ENCODE data around the gene NUP62. TPM values are rescaled to one million over a fixed set of nuclear protein-coding genes. Genes with fewer than 3 reads are reported as not detected.

NUP62 gene
- total and polyA plus RNA-seq, 2 experiments from 2014 or later = 35.1 to 38.5 TPM

DNA sequence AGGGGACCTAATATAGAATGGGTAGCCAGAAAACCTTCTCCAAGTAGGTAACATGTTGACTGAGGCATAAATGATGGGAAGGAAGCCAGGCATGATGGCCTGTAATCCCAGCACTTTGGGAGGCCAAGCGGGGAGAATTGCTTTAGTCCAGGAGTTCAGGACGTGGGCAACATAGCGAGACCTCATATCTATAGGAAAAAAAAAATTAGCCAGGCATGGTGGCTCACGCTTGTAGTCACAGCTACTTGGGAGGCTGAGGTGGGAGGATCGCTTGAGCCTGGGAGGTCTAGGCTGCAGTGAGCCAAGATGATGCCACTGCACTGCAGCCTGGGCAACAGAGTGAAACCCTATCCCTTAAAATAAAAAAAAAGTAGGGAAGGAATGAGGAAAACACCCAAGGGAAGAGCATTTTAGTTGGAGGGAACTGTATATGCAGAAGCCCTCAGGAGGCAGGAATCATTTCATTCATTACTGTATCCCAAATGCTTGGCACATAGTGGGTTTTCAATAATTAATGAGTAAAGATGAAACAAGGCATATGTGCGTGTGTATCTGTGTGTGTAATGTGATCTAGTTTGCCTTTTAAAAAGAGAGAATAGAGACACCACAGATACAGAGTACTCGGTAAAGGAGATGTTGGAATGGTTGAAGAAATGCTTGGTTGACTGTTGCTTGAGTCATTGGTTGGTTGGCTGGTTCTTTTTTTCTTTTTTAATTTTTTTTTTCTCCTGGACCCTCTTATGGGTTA lies 2.2 kb upstream of the NUP62 start:
- H3K79me2 ChIP-seq (ENCODE audit: insufficient read depth) = peaks cover 27% of the 10 kb centered on the region
- 96 to 97% methylated on average over 7 of the region's 7 CpGs for WGBS, 2 experiments (ENCODE audit: low coverage in 1 of 2, low lambda C conversion rate in 2 of 2, missing lambda C conversion rate in 2 of 2)
- TF ChIP-seq EZH2phosphoT487 (IDR thresholded peaks at IDR 0.05; ENCODE audit: insufficient read depth, low read depth) (no peak), EZH2 (IDR thresholded peaks at IDR 0.05; ENCODE audit: insufficient read depth, poor library complexity, severe bottlenecking) (no peak)

DNA sequence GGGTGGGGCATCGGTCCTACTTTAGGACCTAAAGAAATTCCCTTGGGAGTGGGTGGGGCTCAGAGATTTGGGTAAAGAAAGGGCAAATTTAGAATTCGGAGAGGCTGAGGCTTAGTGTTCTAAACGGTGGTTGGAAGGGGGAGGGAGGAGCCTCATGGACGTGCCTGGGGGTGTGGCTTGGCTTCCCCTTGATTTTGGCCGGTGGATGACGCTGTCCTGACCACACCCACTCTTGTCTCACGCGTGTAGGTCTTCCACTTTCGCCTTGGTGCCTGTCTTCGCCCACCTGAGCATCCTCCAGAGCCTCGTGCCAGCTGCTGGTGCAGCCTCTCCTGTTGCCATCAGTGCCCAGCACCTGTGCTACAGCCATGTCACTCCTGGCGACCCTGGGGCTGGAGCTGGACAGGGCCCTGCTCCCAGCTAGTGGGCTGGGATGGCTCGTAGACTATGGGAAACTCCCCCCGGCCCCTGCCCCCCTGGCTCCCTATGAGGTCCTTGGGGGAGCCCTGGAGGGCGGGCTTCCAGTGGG lies 1.2 kb upstream of the NUP62 start:
- WGBS, 2 experiments (ENCODE audit: low coverage in 1 of 2, low lambda C conversion rate in 2 of 2, missing lambda C conversion rate in 2 of 2) = 53 to 55% methylated on average over 14 to 15 of the region's 15 CpGs
- H3F3A ChIP-seq (ENCODE audit: insufficient read depth) = peaks cover 12% of the 10 kb centered on the region
- peak overlapping the region; percentile 98 for H3K4me3 ChIP-seq
- no peak overlapping the region for H3K27ac ChIP-seq
- peak overlapping the region; percentile 93 for H2AFZ ChIP-seq
- no peaks in the 10 kb centered on the region for H3K9me3 ChIP-seq (ENCODE audit: low read depth)
- in situ Hi-C loops (cut with MboI) = loop anchor here (25.0 kb wide), 1 partner anchor 207 kb away; no protein-coding TSS in a partner anchor
- H3K9ac ChIP-seq = no peak overlapping the region
- H3K4me1 ChIP-seq (ENCODE audit: insufficient read depth) = peaks cover 7% of the 10 kb centered on the region; the same call in 1 of the 2 replicates
- H3K79me2 ChIP-seq (ENCODE audit: insufficient read depth) = peaks cover 36% of the 10 kb centered on the region
- DNase-seq = peak; percentile 56
- H3K9me2 ChIP-seq (ENCODE audit: insufficient read depth) = no peaks in the 10 kb centered on the region
- peaks cover 4% of the 10 kb centered on the region; the same call in 1 of the 2 replicates for H3K36me3 ChIP-seq (ENCODE audit: low read depth)
- TF ChIP-seq EZH2 (IDR thresholded peaks at IDR 0.05; ENCODE audit: insufficient read depth, poor library complexity, severe bottlenecking) = no peak
- no peak for TF ChIP-seq EZH2phosphoT487 (IDR thresholded peaks at IDR 0.05; ENCODE audit: insufficient read depth, low read depth)
- no peaks in the 10 kb centered on the region for H3K27me3 ChIP-seq (replicated peaks; ENCODE audit: insufficient read depth)
- H3K4me2 ChIP-seq (ENCODE audit: unreplicated experiment) = no peak overlapping the region
- no peaks in the 10 kb centered on the region for H4K20me1 ChIP-seq (ENCODE audit: insufficient read depth)

More for the DNA sequence above, 2.2 kb upstream of the NUP62 start:
- Histone ChIP-seq H3K27ac (no peak overlapping the region), H3K9ac (no peak overlapping the region), H2AFZ (no peak overlapping the region), H3K27me3 (replicated peaks; ENCODE audit: insufficient read depth) (no peaks in the 10 kb centered on the region), H3K4me1 (ENCODE audit: insufficient read depth) (peaks cover 7% of the 10 kb centered on the region; the same call in 1 of the 2 replicates), H4K20me1 (ENCODE audit: insufficient read depth) (no peaks in the 10 kb centered on the region), H3K36me3 (ENCODE audit: low read depth) (no peaks in the 10 kb centered on the region), H3K4me2 (ENCODE audit: unreplicated experiment) (no peak overlapping the region), H3F3A (ENCODE audit: insufficient read depth) (peaks cover 12% of the 10 kb centered on the region), H3K4me3 (no peak overlapping the region), H3K9me2 (ENCODE audit: insufficient read depth) (no peaks in the 10 kb centered on the region), H3K9me3 (ENCODE audit: low read depth) (no peaks in the 10 kb centered on the region)
- no peak for DNase-seq
- in situ Hi-C loops (cut with MboI) = loop anchor here (25.0 kb wide), 1 partner anchor 206 kb away; no protein-coding TSS in a partner anchor

DNA sequence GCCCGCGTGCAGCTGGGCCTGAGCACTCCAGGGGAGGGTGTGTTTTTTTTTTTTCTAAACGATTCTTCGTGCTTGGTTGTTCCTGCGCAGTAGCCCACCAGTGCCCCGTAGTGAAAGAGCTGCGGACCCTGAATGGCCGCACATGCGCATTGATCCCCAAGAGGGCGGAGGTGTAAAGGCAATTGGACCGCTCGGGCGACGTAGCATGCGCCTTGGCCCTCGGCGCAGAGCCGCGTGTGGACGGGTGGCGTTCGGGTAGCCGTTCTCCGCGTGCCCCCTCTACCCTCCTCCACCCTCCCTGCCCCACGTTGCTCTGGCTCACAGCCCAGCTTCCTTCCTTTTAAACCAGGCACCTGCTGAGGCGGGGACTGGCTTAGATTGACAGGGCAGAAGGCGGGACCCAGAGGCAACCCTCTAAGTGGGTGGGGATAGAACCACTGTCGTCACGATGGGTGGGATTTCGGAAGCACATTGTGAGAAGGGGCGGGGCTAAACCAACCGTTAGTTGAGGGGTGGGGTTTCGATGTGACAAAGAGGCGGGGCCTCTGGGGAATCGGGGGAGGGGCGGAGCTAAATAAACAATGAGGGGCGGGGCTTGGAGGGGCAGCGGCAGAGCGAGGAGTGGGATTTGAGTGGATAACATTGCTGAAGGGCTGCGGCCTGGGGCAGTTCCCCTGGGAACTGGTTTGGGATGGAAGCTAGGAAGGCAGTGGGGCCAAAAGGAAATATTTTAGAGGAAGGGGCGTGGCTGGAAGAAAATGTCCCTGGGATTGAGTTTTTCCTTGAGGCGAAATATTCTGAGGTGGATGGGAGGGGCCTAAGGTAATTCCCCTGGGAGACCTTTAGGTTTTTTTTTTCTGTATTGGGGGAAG lies 543 bp upstream of the NUP62 start:
- Histone ChIP-seq H3F3A (ENCODE audit: insufficient read depth) (peaks cover 12% of the 10 kb centered on the region), H2AFZ (peak overlapping the region; percentile 93), H3K9me3 (ENCODE audit: low read depth) (no peaks in the 10 kb centered on the region), H3K27me3 (replicated peaks; ENCODE audit: insufficient read depth) (no peaks in the 10 kb centered on the region), H3K4me3 (peak overlapping the region; percentile 98), H3K27ac (peak overlapping the region; percentile 87), H3K9me2 (ENCODE audit: insufficient read depth) (no peaks in the 10 kb centered on the region), H3K79me2 (ENCODE audit: insufficient read depth) (peaks cover 43% of the 10 kb centered on the region), H3K36me3 (ENCODE audit: low read depth) (peaks cover 7% of the 10 kb centered on the region; the same call in 1 of the 2 replicates), H3K9ac (peak overlapping the region; percentile 94), H3K4me2 (ENCODE audit: unreplicated experiment) (peak overlapping the region; percentile 80), H4K20me1 (ENCODE audit: insufficient read depth) (no peaks in the 10 kb centered on the region), H3K4me1 (ENCODE audit: insufficient read depth) (peaks cover 7% of the 10 kb centered on the region; the same call in 1 of the 2 replicates)
- WGBS, 2 experiments (ENCODE audit: low coverage in 1 of 2, low lambda C conversion rate in 2 of 2, missing lambda C conversion rate in 2 of 2) = 4% methylated on average over 35 to 43 of the region's 43 CpGs
- TF ChIP-seq EZH2 (IDR thresholded peaks at IDR 0.05; ENCODE audit: insufficient read depth, poor library complexity, severe bottlenecking) = no peak
- DNase-seq = peak; percentile 99
- in situ Hi-C loops (cut with MboI) = loop anchor here (25.0 kb wide), 1 partner anchor 207 kb away; no protein-coding TSS in a partner anchor

All from GM23248 (cell line).